GM12891 (cell line): ENCODE results near the gene WDFY2.
A peak's percentile ranks its signal among the peaks of the same experiment; 100 is the strongest.
"Not testable (repeated sequence)": the region's sequence is repeated elsewhere in the genome, so short reads cannot be mapped to it uniquely, and the experiment has no call there.

ENCODE experiments used
- DNase-seq: peaks from one replicate; pipeline ENCODE4 v3.0.0; 2011; ENCODE audit warnings: low spot score; ENCODE audit not compliant: insufficient read length
- FAIRE-seq: peaks from 2 replicates; lab custom pipeline; 2011; peaks lifted over from hg19 to GRCh38; lab: Jason Lieb, UNC
- PAX5 ChIP-seq: IDR thresholded peaks from 2 replicates; pipeline ENCODE4 v1.6.1; 2011; ENCODE audit warnings: low read length, moderate library complexity, mild to moderate bottlenecking; ENCODE audit not compliant: insufficient read depth, severe bottlenecking
- POLR2A ChIP-seq: IDR thresholded peaks from 2 replicates; pipeline ENCODE4 v1.6.1; 2011; ENCODE audit warnings: low read depth, low read length, control low read depth
- POLR2AphosphoS5 ChIP-seq: IDR thresholded peaks from 2 replicates; pipeline ENCODE4 v1.6.1; 2011; ENCODE audit warnings: low read depth, low read length, control low read depth
- POU2F2 ChIP-seq: IDR thresholded peaks from 2 replicates; pipeline ENCODE4 v1.6.1; 2011; ENCODE audit warnings: low read depth, mild to moderate bottlenecking, control low read depth, low read length, moderate library complexity
- SPI1 ChIP-seq: IDR thresholded peaks from 2 replicates; pipeline ENCODE4 v1.6.1; 2011; ENCODE audit warnings: low read depth, low read length, control low read depth
- TAF1 ChIP-seq: IDR thresholded peaks from 2 replicates; pipeline ENCODE4 v1.6.1; 2011; ENCODE audit warnings: low read depth, low read length, control low read depth

WDFY2 gene

DNA sequence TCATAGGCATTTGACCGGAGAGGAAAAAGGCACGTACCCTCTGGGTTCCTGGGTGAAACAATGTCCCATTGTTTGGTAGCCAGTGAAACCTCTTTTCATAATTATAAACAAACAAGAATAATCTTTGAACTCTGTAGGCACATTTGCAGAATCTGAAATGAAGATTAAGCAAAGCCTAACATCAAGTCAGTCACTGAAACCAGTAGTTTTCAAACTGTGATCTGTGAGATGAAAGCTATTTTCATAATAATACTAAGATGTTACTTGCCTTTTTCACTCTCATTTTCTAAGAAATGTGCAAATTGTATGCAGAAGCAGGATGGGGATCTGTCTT is 105.4 kb downstream of the WDFY2 start:
- DNase-seq (no peak), FAIRE-seq (no peak)
- TF ChIP-seq POLR2A (no peak), TAF1 (no peak), POLR2AphosphoS5 (no peak), POU2F2 (no peak), PAX5 (no peak), SPI1 (no peak)

DNA sequence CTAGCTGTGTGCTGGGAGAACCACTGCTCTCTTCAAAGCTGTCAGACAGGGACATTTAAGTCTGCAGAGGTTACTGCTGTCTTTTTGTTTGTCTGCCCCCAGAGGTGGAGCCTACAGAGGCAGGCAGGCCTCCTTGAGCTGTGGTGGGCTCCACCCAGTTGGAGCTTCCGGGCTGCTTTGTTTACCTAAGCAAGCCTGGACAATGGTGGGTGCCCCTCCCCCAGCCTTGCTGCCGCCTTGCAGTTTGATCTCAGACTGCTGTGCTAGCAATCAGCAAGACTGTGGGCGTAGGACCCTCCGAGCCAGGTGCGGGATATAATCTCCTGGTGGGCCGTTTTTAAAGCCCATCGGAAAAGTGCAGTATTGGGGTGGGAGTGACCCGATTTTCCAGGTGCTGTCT is 111.4 kb downstream of the WDFY2 start:
- FAIRE-seq, DNase-seq: not testable (repeated sequence)

DNA sequence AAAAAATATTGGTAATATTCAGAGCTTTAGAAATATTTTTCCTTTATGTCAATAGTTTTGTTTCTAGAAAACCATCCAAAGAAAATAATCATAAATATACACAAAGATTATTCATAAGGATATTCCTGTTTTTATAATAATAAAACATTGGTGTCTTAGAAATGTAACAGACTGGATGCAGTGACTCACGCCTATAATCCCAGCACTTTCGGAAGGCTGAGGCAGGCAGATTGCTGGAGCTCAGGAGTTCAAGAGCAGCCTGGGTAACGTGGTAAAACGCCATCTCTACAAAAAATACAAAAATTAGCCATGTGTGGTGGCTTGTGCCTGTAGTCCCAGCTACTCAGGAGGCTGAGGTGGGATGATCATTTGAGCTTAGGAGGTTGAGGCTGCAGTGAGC is 112.9 kb downstream of the WDFY2 start:
- TF ChIP-seq POLR2A (no peak), POU2F2 (no peak), SPI1 (no peak)
- DNase-seq (no peak), FAIRE-seq (no peak)

DNA sequence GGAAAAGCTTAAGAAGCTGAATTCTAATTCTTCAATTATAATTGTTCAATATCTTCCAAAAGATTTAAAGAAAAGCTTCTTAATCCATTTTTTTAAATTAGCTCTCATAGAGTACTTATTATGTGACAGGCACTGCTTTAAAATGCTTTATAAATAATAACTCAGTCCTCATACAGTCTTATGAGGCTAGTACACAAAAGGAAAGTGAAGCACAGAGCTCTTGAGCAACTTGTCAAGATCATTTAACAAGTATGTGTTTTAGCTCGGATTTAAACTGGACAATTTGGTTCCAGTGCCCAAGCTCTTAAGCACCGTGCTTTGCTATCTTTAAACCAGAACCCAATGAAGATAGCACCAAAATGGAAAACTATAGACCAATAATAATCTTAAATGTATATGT is 113.6 kb downstream of the WDFY2 start:
- FAIRE-seq (no peak), DNase-seq (no peak)

DNA sequence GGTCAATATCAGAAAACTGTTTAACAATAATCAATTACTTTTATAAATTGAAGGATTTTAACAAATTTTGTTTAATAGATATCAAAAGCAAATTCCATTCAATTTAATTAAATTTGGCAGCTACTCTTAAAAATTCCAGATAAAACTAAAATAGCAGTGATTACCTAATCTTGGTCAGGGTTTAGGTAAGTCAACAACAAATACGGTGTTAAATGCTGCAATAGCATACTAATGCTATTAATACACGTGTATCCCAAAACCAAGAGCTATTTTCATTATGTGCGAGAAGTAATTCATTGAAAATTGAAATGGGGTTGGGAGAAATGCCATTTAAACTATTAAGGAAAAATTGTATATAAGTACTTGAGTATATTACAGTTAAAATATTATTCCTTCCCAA is 114.1 kb downstream of the WDFY2 start:
- FAIRE-seq (no peak), DNase-seq (no peak)

More for the DNA sequence above, 113.6 kb downstream of the WDFY2 start:
- TF ChIP-seq POLR2AphosphoS5: no peak
- TF ChIP-seq POU2F2: no peak
- no peak for TF ChIP-seq SPI1
- no peak for TF ChIP-seq TAF1
- TF ChIP-seq POLR2A: no peak
- no peak for TF ChIP-seq PAX5

DNA sequence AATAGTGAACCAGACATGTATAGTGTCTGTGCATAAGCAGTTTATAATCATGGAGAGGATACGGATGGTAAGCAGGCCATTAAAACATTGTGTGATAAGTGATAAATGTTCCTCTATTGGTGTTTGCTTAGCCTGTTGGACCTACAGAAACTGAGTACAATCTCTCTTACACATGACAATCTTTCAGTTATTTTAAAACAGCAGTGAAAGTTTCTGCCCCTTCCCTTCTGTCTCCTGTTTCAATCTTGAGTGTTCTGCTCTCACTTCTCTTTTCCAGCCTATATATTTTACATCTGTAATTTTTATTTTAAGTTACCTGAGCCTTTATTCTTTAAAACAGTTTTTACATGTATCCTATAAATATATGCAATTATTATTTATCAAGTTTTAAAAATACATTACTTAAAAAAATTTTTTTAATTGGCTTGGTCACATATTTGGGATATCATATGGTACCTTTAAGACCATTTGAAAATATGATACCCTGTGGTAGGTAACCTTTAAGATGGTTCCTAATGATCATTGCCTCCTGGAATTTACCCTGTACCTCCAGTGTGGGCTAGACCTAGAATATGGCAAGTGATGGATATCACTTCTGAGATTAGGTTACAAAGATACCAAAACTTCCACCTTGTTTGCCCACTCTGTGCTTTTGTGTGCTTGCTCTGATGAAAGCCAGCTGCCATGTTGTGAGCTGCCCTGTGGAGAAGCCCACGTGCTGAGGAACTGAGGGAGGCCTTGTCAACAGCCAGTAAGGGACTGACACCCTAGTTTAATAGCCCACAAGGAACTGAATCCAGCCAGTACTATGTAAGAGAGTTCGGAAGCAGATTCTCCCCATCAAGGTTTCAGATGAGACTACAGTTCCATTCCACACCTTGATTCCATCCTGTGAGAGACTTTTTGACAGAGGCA is 120.4 kb downstream of the WDFY2 start:
- FAIRE-seq (peak; percentile 86), DNase-seq (no peak)
- TF ChIP-seq SPI1 (peak; percentile 91), TAF1 (no peak)

More for the DNA sequence above, 114.1 kb downstream of the WDFY2 start:
- TF ChIP-seq POLR2A (no peak), POU2F2 (no peak), PAX5 (no peak), SPI1 (no peak), POLR2AphosphoS5 (no peak), TAF1 (no peak)

DNA sequence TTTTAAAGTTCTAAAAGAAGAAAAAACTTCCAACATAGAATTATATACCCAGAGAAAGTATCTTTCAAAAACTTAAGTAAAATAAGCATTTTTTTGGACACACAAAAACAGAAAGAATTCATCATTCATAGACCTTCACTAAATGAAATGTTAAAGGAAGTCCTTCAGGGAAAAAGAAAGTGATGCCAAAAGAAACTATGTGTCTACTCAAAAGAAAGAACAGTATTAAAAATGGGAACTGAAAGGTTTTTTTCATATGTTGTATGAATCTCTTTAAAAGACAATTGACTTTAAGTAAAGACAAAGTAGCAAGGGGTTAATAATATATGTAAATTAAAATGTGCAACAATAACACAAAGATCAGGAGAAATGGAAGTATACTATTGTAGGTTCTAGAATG is 123.2 kb downstream of the WDFY2 start:
- TF ChIP-seq SPI1: peak; percentile 38; the same call in 1 of the 2 replicates
- TF ChIP-seq POU2F2: no peak
- no peak for TF ChIP-seq POLR2A
- TF ChIP-seq TAF1: no peak
- TF ChIP-seq PAX5: no peak
- no peak for TF ChIP-seq POLR2AphosphoS5
- FAIRE-seq (no peak), DNase-seq (no peak)

DNA sequence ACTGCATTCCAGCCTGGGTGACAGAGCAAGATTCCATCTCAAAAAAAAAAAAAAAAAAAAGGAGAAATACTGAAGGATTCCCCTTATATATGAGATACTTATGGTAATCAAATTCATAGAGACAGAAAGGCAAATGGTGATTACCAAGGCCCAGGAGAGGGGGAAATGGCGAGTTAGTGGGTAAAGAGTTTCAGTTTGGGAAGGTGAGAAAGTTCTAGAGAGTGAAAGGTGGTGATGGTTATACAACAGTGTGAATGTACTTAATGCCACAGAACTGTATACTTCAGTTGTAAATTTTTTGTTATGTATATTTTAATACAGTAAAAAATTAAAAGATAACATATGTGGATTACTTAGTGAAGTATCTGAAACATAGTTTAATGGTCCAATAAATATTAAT is 129.5 kb downstream of the WDFY2 start:
- FAIRE-seq (no peak), DNase-seq (no peak)
- TF ChIP-seq POLR2AphosphoS5 (no peak), SPI1 (no peak), POLR2A (no peak), PAX5 (no peak)

DNA sequence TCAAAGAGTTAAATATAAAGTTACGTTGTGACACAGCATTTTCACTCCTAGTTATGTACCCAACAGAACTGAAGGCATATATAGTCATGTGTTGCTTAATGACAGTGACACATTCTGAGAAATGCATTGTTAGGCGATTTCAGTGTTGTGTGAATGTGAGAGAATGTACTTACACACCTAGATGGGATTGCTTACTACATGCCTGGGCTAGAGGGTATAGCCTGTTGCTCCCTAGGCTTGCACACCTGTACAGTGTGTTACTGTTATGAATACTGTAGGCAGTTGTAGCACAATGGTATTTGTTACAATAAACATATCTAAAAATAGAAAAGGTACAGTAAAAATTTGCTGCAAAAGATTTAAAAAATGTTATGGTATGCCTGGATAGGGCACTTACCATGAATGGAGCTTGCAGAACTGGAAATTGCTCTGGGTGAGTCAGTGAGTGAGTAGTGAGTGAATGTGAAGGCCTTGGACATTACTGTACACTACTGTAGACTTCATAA is 130.5 kb downstream of the WDFY2 start:
- FAIRE-seq (peak; percentile 88), DNase-seq (no peak)
- TF ChIP-seq POLR2A (no peak), PAX5 (no peak)

DNA sequence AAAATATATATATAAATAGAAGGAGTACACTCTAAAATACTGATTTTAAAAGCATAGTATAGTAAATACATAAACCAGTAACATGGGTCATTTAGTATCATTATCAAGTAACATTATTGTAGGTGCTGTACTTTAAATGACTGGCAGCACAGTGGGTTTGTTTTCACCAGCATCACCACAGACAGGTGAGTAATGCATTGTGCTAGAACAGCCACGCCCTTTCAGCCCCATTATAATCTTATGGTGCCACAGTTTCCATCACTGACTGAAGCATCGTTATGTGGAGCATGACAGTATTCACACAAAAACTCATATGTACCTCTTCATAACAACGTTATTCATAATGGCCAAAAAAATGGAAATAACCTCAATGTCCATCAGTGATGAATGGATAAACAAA is 131.4 kb downstream of the WDFY2 start:
- TF ChIP-seq POLR2A: no peak
- no peak for TF ChIP-seq SPI1
- no peak for TF ChIP-seq PAX5
- TF ChIP-seq POLR2AphosphoS5: no peak
- no peak for TF ChIP-seq TAF1
- no peak for TF ChIP-seq POU2F2
- FAIRE-seq: peak; percentile 26

DNA sequence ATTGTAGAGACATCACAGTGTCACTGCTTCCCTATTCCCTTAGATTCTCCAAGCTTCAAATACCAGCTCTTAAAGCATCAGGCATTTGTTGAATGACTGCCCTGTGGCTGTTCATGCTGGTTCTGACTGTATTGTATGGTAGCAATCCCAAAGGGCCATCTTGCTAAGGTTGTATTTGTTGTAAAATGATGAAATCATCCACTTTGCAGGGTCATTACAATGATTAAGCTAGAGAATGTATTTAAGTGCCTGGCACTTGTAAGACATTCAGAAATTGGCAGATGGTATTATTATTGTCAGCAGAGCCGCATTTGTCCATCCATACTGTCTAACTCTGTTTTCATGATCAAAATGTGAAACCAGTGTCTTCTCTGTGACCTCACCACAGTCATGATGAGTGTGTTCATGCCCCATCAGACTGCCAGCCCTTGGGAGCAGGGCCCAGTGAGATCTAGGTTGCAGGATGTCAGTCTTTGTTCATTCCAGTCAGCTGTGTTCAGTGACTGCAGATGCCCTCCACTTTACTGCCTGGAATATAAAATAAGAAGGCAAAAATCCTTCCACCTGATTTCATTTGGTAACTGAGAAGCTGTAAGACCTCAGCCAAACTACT is 133.6 kb downstream of the WDFY2 start:
- no peak for DNase-seq
- TF ChIP-seq POLR2A: no peak
- no peak for TF ChIP-seq TAF1
- no peak for TF ChIP-seq POLR2AphosphoS5
- no peak for TF ChIP-seq POU2F2
- TF ChIP-seq PAX5: no peak
- TF ChIP-seq SPI1: no peak
- FAIRE-seq: peak; percentile 77

More for the DNA sequence above, 131.4 kb downstream of the WDFY2 start:
- no peak for DNase-seq
